Neutrophil (primary cell): Measurements from ENCODE around the gene OR2A5.

Source experiments
- H3K27ac ChIP-seq: fragments of 200-600 bp; sonication (generic); 2 replicates; pipeline ENCODE4 v1.5.1; 2016; ENCODE audit warnings: mild to moderate bottlenecking, moderate library complexity
- H3K27me3 ChIP-seq: fragments of 200-600 bp; sonication (generic); 2 replicates; pipeline ENCODE4 v1.6.0; 2016; ENCODE audit warnings: mild to moderate bottlenecking
- H3K36me3 ChIP-seq: fragments of 200-600 bp; sonication (generic); 2 replicates; pipeline ENCODE4 v1.5.1; 2017
- H3K4me1 ChIP-seq, 2 experiments: fragments of 200-600 bp in 1 of 2; sonication (generic) in 1 of 2; 1 replicate in 1 of 2; 2 replicates in 1 of 2; pipeline versions ENCODE4 v1.5.1 to v1.6.1; 2013 to 2016; ENCODE audit warnings: low read depth in 1 of 2, low read length in 1 of 2, mild to moderate bottlenecking in 1 of 2, moderate library complexity in 1 of 2; ENCODE audit not compliant: control insufficient read depth in 1 of 2, insufficient read depth in 1 of 2
- H3K4me3 ChIP-seq, 2 experiments: fragments of 200-600 bp in 1 of 2; sonication (generic) in 1 of 2; 1 replicate in 1 of 2; 2 replicates in 1 of 2; pipeline ENCODE4 v1.5.1; 2013 to 2016; ENCODE audit warnings: low read depth in 1 of 2, low read length in 1 of 2, mild to moderate bottlenecking in 1 of 2, moderate library complexity in 1 of 2
- H3K9me3 ChIP-seq: fragments of 200-600 bp; sonication (generic); 2 replicates; pipeline ENCODE4 v1.5.1; 2016
- TF ChIP-seq, protein P1 (sequence below): fragments of 200-600 bp; sonication (generic); IDR thresholded peaks from 2 replicates; pipeline ENCODE4 v1.5.1; 2016; ENCODE audit warnings: antibody characterized with exemption

The OR2A5 gene

DNA sequence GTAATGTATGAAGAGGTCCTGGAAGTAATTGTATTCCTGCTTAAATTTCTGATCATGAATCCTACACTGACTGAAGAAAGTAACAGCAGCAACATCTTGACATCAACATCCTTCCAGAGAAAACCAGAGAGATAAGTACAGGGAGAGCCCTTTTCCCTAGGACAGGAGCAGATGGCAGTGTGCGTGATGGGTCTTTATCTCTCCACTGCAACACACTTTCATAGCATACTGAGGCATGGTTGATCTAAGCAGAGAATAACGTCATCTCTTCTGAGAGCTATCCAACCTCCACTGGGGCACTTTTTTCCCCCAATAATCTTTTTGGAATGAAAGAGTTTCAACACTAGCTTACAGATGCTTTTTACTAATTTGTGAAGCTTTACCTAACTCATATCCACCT is 21.2 kb downstream of the OR2A5 start:
- Histone ChIP-seq H3K4me1 (no peaks in the 10 kb centered on the region), H3K9me3 (no peaks in the 10 kb centered on the region), H3K27ac (no peak overlapping the region), H3K36me3 (no peaks in the 10 kb centered on the region), H3K4me3 (no peak overlapping the region), H3K27me3 (no peaks in the 10 kb centered on the region)
- TF ChIP-seq, protein P1, sequence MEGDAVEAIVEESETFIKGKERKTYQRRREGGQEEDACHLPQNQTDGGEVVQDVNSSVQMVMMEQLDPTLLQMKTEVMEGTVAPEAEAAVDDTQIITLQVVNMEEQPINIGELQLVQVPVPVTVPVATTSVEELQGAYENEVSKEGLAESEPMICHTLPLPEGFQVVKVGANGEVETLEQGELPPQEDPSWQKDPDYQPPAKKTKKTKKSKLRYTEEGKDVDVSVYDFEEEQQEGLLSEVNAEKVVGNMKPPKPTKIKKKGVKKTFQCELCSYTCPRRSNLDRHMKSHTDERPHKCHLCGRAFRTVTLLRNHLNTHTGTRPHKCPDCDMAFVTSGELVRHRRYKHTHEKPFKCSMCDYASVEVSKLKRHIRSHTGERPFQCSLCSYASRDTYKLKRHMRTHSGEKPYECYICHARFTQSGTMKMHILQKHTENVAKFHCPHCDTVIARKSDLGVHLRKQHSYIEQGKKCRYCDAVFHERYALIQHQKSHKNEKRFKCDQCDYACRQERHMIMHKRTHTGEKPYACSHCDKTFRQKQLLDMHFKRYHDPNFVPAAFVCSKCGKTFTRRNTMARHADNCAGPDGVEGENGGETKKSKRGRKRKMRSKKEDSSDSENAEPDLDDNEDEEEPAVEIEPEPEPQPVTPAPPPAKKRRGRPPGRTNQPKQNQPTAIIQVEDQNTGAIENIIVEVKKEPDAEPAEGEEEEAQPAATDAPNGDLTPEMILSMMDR: no peak

DNA sequence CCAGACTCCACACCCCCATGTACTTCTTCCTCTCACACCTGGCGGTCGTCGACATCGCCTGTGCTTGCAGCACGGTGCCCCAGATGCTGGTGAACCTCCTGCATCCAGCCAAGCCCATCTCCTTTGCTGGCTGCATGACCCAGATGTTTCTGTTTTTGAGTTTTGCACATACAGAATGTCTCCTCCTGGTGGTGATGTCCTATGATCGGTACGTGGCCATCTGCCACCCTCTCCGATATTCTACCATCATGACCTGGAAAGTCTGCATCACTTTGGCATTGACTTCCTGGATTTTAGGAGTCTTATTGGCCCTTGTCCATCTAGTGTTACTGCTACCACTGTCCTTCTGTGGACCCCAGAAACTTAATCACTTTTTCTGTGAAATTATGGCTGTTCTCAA is 25.6 kb downstream of the OR2A5 start:
- H3K27ac ChIP-seq: no peak overlapping the region
- TF ChIP-seq, protein P1: no peak
- no peaks in the 10 kb centered on the region for H3K4me1 ChIP-seq

DNA sequence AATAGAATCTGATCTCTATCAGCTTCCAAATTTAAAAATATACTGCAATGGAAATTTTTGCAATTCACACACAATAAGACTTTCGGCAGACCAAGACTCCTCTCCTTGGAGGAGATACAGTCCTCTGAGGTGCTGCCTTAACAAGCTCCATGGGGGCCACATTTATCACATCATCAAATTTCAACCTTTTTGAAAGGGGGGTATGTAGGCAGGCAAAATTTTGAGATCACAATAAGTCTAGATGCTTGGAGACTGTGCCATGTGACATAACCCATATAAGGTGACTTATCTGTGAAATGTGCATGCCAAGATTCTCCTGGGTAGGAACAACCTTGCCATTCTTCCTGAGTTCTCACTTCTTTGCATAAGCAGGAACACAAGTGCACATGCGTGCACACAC is 37.2 kb downstream of the OR2A5 start, which contains the start of gene OR2A12:
Gene OR2A12, plus strand, starts transcription at position 301 of the 400 bp plus-strand sequence. CDS start 8,830 bp downstream, outside the sequence.
- TF ChIP-seq, protein P1: no peak
- H3K9me3 ChIP-seq: no peaks in the 10 kb centered on the region

More for the DNA sequence above, 25.6 kb downstream of the OR2A5 start:
- Histone ChIP-seq H3K9me3 (no peaks in the 10 kb centered on the region), H3K36me3 (no peaks in the 10 kb centered on the region), H3K4me3 (no peak overlapping the region), H3K27me3 (no peaks in the 10 kb centered on the region)

DNA sequence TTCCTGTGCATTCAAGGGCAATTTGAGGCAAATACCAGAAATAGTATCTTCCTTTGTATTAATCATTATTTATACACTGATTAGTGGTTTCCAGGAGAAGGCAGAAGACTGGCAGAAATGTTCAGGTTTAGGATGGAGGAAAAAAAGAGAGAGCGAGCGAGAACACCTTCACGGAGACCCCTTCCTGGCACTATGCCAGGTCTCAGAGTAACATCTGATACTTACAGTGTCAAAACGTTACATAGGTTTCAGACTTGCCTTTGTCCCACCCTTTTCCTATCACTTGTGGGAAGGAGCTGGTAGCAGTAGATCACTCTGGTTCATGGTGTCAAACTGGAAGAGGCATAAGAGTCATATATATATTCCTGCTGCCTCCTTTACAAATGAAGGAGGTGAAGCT is 38.0 kb downstream of the OR2A5 start:
- TF ChIP-seq, protein P1: no peak
- H3K4me1 ChIP-seq: no peaks in the 10 kb centered on the region
- no peaks in the 10 kb centered on the region for H3K27me3 ChIP-seq
- no peaks in the 10 kb centered on the region for H3K36me3 ChIP-seq
- H3K4me3 ChIP-seq: no peak overlapping the region
- no peaks in the 10 kb centered on the region for H3K9me3 ChIP-seq
- no peak overlapping the region for H3K27ac ChIP-seq

More for the DNA sequence above, 37.2 kb downstream of the OR2A5 start, which contains the start of gene OR2A12:
- H3K4me3 ChIP-seq: no peak within 1 kb of the TSS
- H3K27me3 ChIP-seq: no peaks in the 10 kb centered on the region
- no peak within 1 kb of the TSS for H3K27ac ChIP-seq
- no peaks in the 10 kb centered on the region for H3K36me3 ChIP-seq
- no peaks in the 10 kb centered on the region for H3K4me1 ChIP-seq

DNA sequence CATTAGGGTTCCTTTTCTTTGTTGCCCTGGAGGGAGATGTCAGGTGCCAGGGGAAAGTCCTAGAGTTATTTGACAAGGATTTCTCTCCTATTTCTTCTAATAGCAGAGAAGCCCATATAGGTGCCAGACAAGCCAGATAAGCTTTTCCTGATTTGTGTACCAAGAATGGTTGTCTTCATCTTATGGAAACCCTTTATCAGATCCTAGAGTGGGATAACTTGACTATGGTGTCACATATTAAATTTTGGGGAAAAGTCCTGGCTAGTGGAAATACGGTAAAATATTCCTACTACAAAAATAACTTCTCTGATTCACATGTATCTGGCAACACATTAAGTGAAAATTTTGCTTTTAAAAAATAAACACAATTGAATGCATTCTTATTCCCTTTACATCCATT is 38.5 kb downstream of the OR2A5 start:
- TF ChIP-seq, protein P1: no peak
- H3K27me3 ChIP-seq: no peaks in the 10 kb centered on the region
- H3K27ac ChIP-seq: no peak overlapping the region
- H3K4me1 ChIP-seq: no peaks in the 10 kb centered on the region
- H3K36me3 ChIP-seq: no peaks in the 10 kb centered on the region
- no peaks in the 10 kb centered on the region for H3K9me3 ChIP-seq
- H3K4me3 ChIP-seq: no peak overlapping the region

DNA sequence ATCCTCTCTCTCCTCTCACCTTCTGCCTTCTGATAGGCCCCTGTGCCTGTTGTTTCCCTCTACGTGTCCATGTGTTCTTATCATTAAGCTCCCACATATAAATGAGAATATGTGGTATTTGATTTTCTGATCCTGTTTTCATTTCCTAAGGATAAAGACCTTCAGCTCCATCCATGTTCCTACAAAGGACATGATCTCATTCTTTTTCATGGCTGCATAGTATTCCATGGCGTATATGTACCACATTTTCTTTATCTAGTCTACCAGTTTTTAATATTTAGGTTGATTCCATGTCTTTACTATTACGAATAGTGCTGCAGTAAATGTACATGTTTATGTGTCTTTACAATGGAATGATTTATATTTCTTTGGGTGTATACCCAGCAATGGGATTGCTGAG is 41.9 kb downstream of the OR2A5 start:
- Histone ChIP-seq H3K4me1 (no peaks in the 10 kb centered on the region), H3K36me3 (no peaks in the 10 kb centered on the region), H3K9me3 (no peaks in the 10 kb centered on the region), H3K27me3 (no peaks in the 10 kb centered on the region), H3K4me3 (no peak overlapping the region), H3K27ac (no peak overlapping the region)
- TF ChIP-seq, protein P1: no peak
